IPS-20b (cell line): ENCODE results near the gene MTF1.

Source experiments
- H3K27ac ChIP-seq: one replicate; pipeline ENCODE4 v1.5.1; 2013; ENCODE audit warnings: low read length
- H3K27me3 ChIP-seq: 2 replicates; pipeline ENCODE4 v1.6.1; 2013; ENCODE audit warnings: mild to moderate bottlenecking, low read length, inconsistent platforms; ENCODE audit not compliant: insufficient read depth
- H3K36me3 ChIP-seq: 2 replicates; pipeline ENCODE4 v1.6.1; 2013; ENCODE audit warnings: low read depth, mild to moderate bottlenecking, inconsistent platforms, low read length, moderate library complexity; ENCODE audit not compliant: insufficient read depth
- H3K4me1 ChIP-seq: 2 replicates; pipeline ENCODE4 v1.6.1; 2013; ENCODE audit warnings: mild to moderate bottlenecking, control low read depth, inconsistent platforms, low read length, moderate library complexity; ENCODE audit not compliant: insufficient read depth
- H3K4me3 ChIP-seq: 2 replicates; pipeline ENCODE4 v1.5.1; 2013; ENCODE audit warnings: mild to moderate bottlenecking, low read length, inconsistent platforms
- H3K9ac ChIP-seq: 2 replicates; pipeline ENCODE4 v1.6.1; 2013; ENCODE audit warnings: low read depth, mild to moderate bottlenecking, inconsistent platforms, low read length, moderate library complexity
- H3K9me3 ChIP-seq: 2 replicates; pipeline ENCODE4 v1.6.1; 2013; ENCODE audit warnings: mild to moderate bottlenecking, low read depth, low read length, inconsistent platforms; ENCODE audit not compliant: insufficient read depth

MTF1 gene

GRCh38 chr1:37824001-37824400, 35.4 kb downstream of the MTF1 start:
- Histone ChIP-seq H3K4me3 (no peak overlapping the region), H3K9me3 (no peaks in the 10 kb centered on the region), H3K9ac (no peak overlapping the region), H3K27ac (no peak overlapping the region), H3K27me3 (no peaks in the 10 kb centered on the region), H3K4me1 (no peaks in the 10 kb centered on the region), H3K36me3 (peaks cover 54% of the 10 kb centered on the region)

- Histone ChIP-seq H3K4me3 (no peak overlapping the region), H3K4me1 (no peaks in the 10 kb centered on the region), H3K27ac (no peak overlapping the region), H3K9me3 (no peaks in the 10 kb centered on the region), H3K36me3 (peaks cover 51% of the 10 kb centered on the region), H3K9ac (no peak overlapping the region), H3K27me3 (no peaks in the 10 kb centered on the region)
Measured at GRCh38 chr1:37822906-37823815, 36.2 kb downstream of the MTF1 start.

GRCh38 chr1:37821481-37821880, 37.9 kb downstream of the MTF1 start:
- Histone ChIP-seq H3K27ac (no peak overlapping the region), H3K27me3 (no peaks in the 10 kb centered on the region), H3K9me3 (no peaks in the 10 kb centered on the region), H3K9ac (no peak overlapping the region), H3K4me3 (no peak overlapping the region), H3K36me3 (peaks cover 57% of the 10 kb centered on the region), H3K4me1 (no peaks in the 10 kb centered on the region)

- no peak overlapping the region for H3K4me3 ChIP-seq
- no peak overlapping the region for H3K27ac ChIP-seq
- no peaks in the 10 kb centered on the region for H3K27me3 ChIP-seq
- no peaks in the 10 kb centered on the region for H3K4me1 ChIP-seq
- H3K36me3 ChIP-seq: peaks cover 65% of the 10 kb centered on the region
- no peak overlapping the region for H3K9ac ChIP-seq
- H3K9me3 ChIP-seq: no peaks in the 10 kb centered on the region
Measured at GRCh38 chr1:37817481-37817880, 41.9 kb downstream of the MTF1 start.

DNA sequence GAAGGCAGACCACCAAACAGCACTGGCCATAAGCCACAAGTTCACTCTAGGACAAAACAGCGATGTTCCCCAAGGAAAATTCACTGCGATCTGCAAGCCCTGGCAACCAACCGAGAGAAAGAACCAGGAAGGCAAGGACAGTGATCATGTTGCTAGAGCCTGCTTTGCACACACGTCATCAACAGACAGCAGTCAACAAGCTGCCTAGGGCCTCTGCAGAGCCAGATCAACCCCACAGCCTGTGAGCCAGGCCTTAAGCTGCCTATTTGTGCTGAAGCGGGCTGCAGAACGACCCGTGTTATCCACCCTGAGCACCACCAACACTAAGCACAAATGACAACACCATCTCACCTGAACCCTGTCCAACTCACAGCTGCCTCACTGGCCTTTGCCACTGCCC, 45.1 kb downstream of the MTF1 start:
- Histone ChIP-seq H3K4me1 (peaks cover 1% of the 10 kb centered on the region; the same call in 1 of the 2 replicates), H3K4me3 (no peak overlapping the region), H3K9ac (no peak overlapping the region), H3K9me3 (no peaks in the 10 kb centered on the region), H3K27ac (no peak overlapping the region), H3K27me3 (no peaks in the 10 kb centered on the region), H3K36me3 (peaks cover 50% of the 10 kb centered on the region)

DNA sequence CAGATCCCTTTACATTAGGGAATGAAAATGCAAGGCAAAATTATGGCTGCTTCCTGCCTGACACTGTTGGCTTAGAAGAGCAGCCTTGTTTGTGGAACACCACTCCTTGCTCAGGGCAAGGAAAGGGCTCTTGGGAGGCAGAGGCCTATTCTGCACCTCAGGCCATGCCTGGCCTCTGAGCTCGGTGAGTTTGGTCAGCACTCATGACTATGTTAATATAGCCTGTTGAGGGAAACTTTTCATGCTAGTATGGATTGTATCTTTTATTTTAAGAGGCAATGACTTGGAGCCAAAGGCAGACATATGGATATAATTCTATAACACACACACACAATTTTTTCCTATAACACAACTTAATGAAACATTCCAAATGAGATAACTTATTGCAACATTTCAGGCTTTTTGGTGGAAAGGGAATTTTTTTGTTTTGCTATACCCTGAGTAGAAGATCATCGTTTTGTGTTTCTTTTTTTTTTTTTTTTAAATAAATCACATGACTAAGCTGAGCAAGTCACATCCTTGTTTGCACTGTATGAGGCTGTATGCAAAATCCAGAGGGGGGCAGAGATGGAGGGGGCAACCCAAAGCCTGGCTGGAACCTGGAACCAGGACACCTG, 45.8 kb downstream of the MTF1 start:
- no peak overlapping the region for H3K27ac ChIP-seq
- peaks cover 46% of the 10 kb centered on the region for H3K36me3 ChIP-seq
- no peaks in the 10 kb centered on the region for H3K9me3 ChIP-seq

DNA sequence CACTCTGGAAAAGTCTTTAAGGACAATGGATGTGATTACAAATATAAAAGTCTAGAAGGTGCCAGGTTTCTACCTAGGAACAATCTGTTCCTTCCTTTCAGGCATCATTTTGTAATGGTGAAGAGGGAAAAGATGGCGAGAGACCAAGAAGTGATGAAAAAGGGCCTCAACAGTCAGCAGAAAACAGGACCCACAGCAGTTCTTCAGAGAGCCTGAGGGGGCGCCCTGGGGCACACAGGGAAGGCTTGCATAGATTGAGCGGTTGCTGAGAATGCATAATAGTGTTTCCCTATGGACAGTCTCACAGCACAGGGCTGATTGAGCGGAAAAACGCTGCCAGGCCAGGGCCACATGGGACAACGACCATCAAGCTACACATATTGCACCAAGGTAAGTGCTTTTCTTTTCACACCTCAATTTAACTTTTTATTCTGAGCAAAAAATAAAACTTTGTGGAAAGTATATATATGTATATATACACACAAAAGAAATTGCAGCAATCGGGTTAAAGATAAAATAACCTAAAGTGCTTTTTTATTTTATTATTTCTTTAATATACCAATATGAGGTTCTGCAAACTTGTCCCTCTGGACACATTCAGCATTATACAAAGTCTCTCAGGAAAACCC, 48.3 kb downstream of the MTF1 start:
- H3K27ac ChIP-seq: no peak overlapping the region
- no peak overlapping the region for H3K9ac ChIP-seq
- H3K9me3 ChIP-seq: no peaks in the 10 kb centered on the region
- H3K4me1 ChIP-seq: peaks cover 8% of the 10 kb centered on the region; the same call in 1 of the 2 replicates
- H3K27me3 ChIP-seq: no peaks in the 10 kb centered on the region
- H3K4me3 ChIP-seq: no peak overlapping the region
- H3K36me3 ChIP-seq: peaks cover 42% of the 10 kb centered on the region

More for the DNA sequence above, 45.8 kb downstream of the MTF1 start:
- peaks cover 5% of the 10 kb centered on the region; the same call in 1 of the 2 replicates for H3K4me1 ChIP-seq
- H3K27me3 ChIP-seq: no peaks in the 10 kb centered on the region
- no peak overlapping the region for H3K4me3 ChIP-seq
- H3K9ac ChIP-seq: no peak overlapping the region

DNA sequence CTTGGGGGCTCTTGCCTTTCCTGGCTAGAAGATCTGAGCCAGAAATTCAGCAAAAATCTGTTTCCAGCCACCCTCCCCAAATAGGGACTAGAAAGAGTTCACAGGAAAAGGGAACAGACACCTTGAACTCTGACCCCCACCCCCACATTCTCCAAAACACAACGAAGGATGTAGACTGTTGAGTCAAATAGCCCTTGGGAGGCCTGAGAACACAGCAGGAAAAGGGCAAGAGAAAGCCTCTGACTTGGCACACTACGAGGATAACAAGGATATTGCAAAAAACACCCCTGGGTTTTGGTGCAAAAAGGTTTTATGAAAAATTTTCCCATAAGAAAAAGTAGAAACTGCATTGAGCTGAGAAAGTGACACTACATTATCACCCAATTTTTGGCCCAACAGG, 49.5 kb downstream of the MTF1 start:
- Histone ChIP-seq H3K27ac (no peak overlapping the region), H3K4me3 (no peak overlapping the region), H3K36me3 (peaks cover 43% of the 10 kb centered on the region), H3K9ac (no peak overlapping the region), H3K9me3 (no peaks in the 10 kb centered on the region), H3K27me3 (no peaks in the 10 kb centered on the region), H3K4me1 (peaks cover 8% of the 10 kb centered on the region; the same call in 1 of the 2 replicates)

DNA sequence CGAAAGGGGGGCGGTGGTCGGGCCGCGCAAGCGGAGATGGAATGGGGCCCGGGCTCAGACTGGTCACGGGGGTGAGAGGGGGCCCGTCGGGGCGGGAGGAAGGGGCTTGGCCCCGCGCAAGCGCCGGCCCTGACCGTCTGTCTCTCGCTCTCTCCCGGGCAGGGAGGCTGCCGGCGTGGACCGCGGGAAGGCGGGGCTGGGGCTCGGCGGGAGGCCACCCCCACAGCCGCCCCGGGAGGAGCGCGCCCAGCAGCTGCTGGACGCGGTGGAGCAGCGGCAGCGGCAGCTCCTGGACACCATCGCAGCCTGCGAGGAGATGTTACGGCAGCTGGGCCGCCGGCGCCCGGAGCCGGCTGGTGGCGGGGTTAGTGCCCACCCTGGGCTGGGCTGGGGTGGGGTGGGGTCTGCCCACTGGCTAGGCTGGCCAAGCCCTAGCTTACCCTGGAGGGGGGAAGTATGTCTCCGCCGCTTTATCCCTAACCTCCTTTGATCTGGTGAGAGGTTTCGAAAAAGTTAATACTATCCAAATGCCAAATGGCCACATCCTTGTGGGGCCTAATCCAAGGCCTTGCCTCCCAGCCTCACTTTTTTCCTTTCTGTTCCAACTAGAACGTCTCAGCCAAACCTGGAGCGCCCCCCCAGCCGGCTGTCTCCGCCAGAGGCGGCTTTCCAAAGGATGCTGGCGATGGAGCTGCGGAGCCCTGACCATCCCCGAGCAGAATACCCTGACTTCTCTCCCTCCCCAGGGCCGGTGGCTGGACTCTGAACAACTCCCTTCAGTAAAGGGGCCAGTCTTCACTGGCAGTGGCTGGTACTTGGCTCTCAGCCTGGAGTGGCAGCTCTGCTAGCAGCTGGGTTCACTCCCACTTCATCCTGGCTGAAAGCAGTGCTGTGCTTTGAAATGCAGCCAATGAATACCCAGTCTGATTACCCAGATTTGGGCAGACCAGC, 50.7 kb downstream of the MTF1 start:
- Histone ChIP-seq H3K27ac (no peak overlapping the region), H3K9me3 (no peaks in the 10 kb centered on the region), H3K9ac (peak overlapping the region; percentile 76; the same call in 1 of the 2 replicates), H3K4me1 (peaks cover 8% of the 10 kb centered on the region; the same call in 1 of the 2 replicates), H3K36me3 (peaks cover 48% of the 10 kb centered on the region), H3K27me3 (no peaks in the 10 kb centered on the region), H3K4me3 (peak overlapping the region; percentile 100)

GRCh38 chr1:37807555-37808368, 51.6 kb downstream of the MTF1 start, which contains the start of the genes C1orf122 and YRDC:
C1orf122 (plus strand) TSS chr1:37807790; CDS start chr1:37808405, 615 bp downstream.
YRDC (minus strand) TSS chr1:37808208; CDS start chr1:37808180, 28 bp downstream.
- H3K9ac ChIP-seq: peak within 1 kb of the TSS; percentile 94; the same call in 1 of the 2 replicates
- H3K27ac ChIP-seq: peak within 1 kb of the TSS; percentile 17
- H3K36me3 ChIP-seq: peaks cover 56% of the 10 kb centered on the region
- H3K4me3 ChIP-seq: peak within 1 kb of the TSS; percentile 100
- no peaks in the 10 kb centered on the region for H3K9me3 ChIP-seq
- H3K27me3 ChIP-seq: no peaks in the 10 kb centered on the region
- peaks cover 8% of the 10 kb centered on the region; the same call in 1 of the 2 replicates for H3K4me1 ChIP-seq
